Measurements from ENCODE around the gene ZNF595.
"Not testable (repeated sequence)": the region's sequence is repeated elsewhere in the genome, so short reads cannot be mapped to it uniquely, and the experiment has no call there.

Gene ZNF595

GRCh38 chr4:52804-53479, at the start of gene ZNF595:
TSS of gene ZNF595 (plus strand) at chr4:53321. CDS start at chr4:53489, 168 bp downstream.
- DNase-seq (ENCODE audit: low read depth in 1 of 2, low spot score in 1 of 2): not testable (repeated sequence)

- not testable (repeated sequence) for DNase-seq (ENCODE audit: low read depth in 1 of 2, low spot score in 1 of 2)
These were observed 42.9 kb upstream of the ZNF595 start for GRCh38 chr4:9937-10870.

GRCh38 chr4:11095-11815, 41.9 kb upstream of the ZNF595 start:
- DNase-seq (ENCODE audit: low read depth in 1 of 2, low spot score in 1 of 2): not testable (repeated sequence)

- not testable (repeated sequence) for DNase-seq (ENCODE audit: low read depth in 1 of 2, low spot score in 1 of 2)
These were observed 41.2 kb upstream of the ZNF595 start for GRCh38 chr4:11816-12417.

GRCh38 chr4:18128-18527, 35.0 kb upstream of the ZNF595 start:
- not testable (repeated sequence) for DNase-seq (ENCODE audit: low read depth in 1 of 2, low spot score in 1 of 2)

- DNase-seq (ENCODE audit: low read depth in 1 of 2, low spot score in 1 of 2): not testable (repeated sequence)
These were observed 34.5 kb upstream of the ZNF595 start for GRCh38 chr4:18589-18988.

- not testable (repeated sequence) for DNase-seq (ENCODE audit: low read depth in 1 of 2, low spot score in 1 of 2)
These were observed 30.2 kb upstream of the ZNF595 start for GRCh38 chr4:22882-23281.

GRCh38 chr4:24359-24758, 28.8 kb upstream of the ZNF595 start:
- DNase-seq (ENCODE audit: low read depth in 1 of 2, low spot score in 1 of 2): not testable (repeated sequence)

GRCh38 chr4:27501-27900, 25.6 kb upstream of the ZNF595 start:
- DNase-seq (ENCODE audit: low read depth in 1 of 2, low spot score in 1 of 2): not testable (repeated sequence)

- DNase-seq (ENCODE audit: low read depth in 1 of 2, low spot score in 1 of 2): peak in 1 of 2 donors; percentile 15
These were observed 24.2 kb upstream of the ZNF595 start for GRCh38 chr4:28767-29542.

GRCh38 chr4:33314-33713, 19.8 kb upstream of the ZNF595 start:
- not testable (repeated sequence) for DNase-seq (ENCODE audit: low read depth in 1 of 2, low spot score in 1 of 2)

GRCh38 chr4:36559-37415, 16.3 kb upstream of the ZNF595 start:
- DNase-seq (ENCODE audit: low read depth in 1 of 2, low spot score in 1 of 2): not testable (repeated sequence)

- DNase-seq (ENCODE audit: low read depth in 1 of 2, low spot score in 1 of 2): not testable (repeated sequence)
These were observed 14.9 kb upstream of the ZNF595 start for GRCh38 chr4:38202-38601.

- DNase-seq (ENCODE audit: low read depth in 1 of 2, low spot score in 1 of 2): not testable (repeated sequence)
These were observed 9.7 kb upstream of the ZNF595 start for GRCh38 chr4:43375-43774.

GRCh38 chr4:51253-51652, 1.9 kb upstream of the ZNF595 start:
- DNase-seq (ENCODE audit: low read depth in 1 of 2, low spot score in 1 of 2): not testable (repeated sequence)

GRCh38 chr4:51655-52277, 1.4 kb upstream of the ZNF595 start:
- not testable (repeated sequence) for DNase-seq (ENCODE audit: low read depth in 1 of 2, low spot score in 1 of 2)

- DNase-seq (ENCODE audit: low read depth in 1 of 2, low spot score in 1 of 2): not testable (repeated sequence)
These were observed 400 bp downstream of the ZNF595 start for GRCh38 chr4:53521-53920.

GRCh38 chr4:64733-65132, 11.6 kb downstream of the ZNF595 start:
- not testable (repeated sequence) for DNase-seq (ENCODE audit: low read depth in 1 of 2, low spot score in 1 of 2)

- no peak for DNase-seq (ENCODE audit: low read depth in 1 of 2, low spot score in 1 of 2)
These were observed 18.7 kb downstream of the ZNF595 start for GRCh38 chr4:71830-72229.

Data from activated CD4-positive, alpha-beta T cell treated with anti-CD3 and anti-CD28 coated beads, Interleukin-2, amount 50 U/mL, for 24 hours (primary cell).